ENCODE data around the gene KIF26B.
A peak's percentile ranks its signal among the peaks of the same experiment; 100 is the strongest.

The KIF26B gene

DNA sequence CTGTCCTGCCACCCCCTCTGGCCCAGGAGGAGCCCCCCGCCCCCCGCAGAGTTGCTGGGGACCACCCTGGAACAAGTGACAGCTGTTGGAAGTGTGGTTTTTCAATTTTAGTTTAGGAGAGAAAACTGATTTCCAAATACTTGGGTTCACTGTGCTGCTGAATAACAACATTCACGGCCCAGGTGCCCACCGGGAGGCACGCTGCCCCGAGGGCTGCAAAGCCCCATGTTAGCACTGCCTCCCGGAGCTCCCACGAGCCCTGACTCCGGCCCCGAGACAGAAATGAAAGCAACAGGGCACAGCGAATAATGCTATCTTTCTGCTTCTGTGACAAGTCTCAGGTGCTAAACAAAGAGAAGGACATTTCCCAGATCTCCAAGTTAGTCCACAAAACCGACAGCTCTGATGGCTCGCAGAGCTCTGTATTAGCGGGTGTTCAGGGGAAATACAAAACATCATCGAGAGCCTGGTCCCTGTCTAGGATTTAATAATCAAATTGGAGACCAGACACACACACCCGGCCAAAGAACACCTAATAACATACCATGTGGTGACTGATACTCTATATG is 451.5 kb downstream of the KIF26B start:
- no peak for DNase-seq (ENCODE audit: low spot score)
- in situ Hi-C loops (cut with MboI; ENCODE audit: low sequenced_read_pairs, unreplicated experiment): no loop called here
- TF ChIP-seq, protein P1, sequence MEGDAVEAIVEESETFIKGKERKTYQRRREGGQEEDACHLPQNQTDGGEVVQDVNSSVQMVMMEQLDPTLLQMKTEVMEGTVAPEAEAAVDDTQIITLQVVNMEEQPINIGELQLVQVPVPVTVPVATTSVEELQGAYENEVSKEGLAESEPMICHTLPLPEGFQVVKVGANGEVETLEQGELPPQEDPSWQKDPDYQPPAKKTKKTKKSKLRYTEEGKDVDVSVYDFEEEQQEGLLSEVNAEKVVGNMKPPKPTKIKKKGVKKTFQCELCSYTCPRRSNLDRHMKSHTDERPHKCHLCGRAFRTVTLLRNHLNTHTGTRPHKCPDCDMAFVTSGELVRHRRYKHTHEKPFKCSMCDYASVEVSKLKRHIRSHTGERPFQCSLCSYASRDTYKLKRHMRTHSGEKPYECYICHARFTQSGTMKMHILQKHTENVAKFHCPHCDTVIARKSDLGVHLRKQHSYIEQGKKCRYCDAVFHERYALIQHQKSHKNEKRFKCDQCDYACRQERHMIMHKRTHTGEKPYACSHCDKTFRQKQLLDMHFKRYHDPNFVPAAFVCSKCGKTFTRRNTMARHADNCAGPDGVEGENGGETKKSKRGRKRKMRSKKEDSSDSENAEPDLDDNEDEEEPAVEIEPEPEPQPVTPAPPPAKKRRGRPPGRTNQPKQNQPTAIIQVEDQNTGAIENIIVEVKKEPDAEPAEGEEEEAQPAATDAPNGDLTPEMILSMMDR (IDR thresholded peaks at IDR 0.05; ENCODE audit: borderline replicate concordance, control extremely low read depth, extremely low read depth, insufficient read depth, missing control alignments): no peak

- in situ Hi-C loops (cut with MboI; ENCODE audit: low sequenced_read_pairs, unreplicated experiment): no loop called here
- TF ChIP-seq, protein P1 (IDR thresholded peaks at IDR 0.05; ENCODE audit: borderline replicate concordance, control extremely low read depth, extremely low read depth, insufficient read depth, missing control alignments): no peak
- DNase-seq (ENCODE audit: low spot score): peak; percentile 10
Observed at GRCh38 chr1:245608271-245608670, 453.5 kb downstream of the KIF26B start.

DNA sequence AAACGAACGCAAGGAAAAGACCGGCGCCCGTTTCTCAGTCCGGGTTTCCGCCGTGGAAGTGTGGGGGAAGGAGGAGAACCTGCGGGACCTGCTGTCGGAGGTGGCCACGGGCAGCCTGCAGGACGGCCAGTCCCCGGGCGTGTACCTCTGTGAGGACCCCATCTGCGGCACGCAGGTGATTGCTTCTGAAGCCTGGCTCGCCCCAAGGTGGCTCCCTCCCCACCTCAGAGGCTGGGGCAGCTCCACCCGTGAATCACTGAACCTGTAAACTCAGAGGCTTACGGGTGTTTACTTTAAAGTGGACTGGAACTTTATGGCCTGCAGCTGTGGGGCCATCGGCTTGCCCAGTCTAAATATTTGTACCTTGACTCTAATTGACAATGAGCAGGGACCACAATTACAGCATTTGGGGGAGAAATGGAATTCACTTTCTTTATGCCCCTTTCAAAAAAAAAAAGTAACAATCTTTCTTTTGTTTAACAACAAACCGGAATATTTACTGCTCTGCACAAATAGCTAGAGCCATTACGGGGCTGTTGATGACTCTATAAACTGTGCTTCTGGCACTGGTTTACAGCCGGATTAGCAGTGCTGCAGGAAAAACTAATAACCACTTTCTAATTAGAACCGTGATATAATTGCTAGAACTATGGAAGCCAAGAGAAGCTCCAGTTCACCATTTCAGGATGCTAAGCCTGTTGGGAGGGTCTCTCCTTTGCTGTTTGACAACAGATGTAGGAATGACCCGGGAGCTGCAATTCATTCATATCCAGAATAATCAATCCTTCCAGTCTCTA is 454.8 kb downstream of the KIF26B start:
- TF ChIP-seq, protein P1 (IDR thresholded peaks at IDR 0.05; ENCODE audit: borderline replicate concordance, control extremely low read depth, extremely low read depth, insufficient read depth, missing control alignments): no peak
- in situ Hi-C loops (cut with MboI; ENCODE audit: low sequenced_read_pairs, unreplicated experiment): no loop called here
- DNase-seq (ENCODE audit: low spot score): peak; percentile 9

DNA sequence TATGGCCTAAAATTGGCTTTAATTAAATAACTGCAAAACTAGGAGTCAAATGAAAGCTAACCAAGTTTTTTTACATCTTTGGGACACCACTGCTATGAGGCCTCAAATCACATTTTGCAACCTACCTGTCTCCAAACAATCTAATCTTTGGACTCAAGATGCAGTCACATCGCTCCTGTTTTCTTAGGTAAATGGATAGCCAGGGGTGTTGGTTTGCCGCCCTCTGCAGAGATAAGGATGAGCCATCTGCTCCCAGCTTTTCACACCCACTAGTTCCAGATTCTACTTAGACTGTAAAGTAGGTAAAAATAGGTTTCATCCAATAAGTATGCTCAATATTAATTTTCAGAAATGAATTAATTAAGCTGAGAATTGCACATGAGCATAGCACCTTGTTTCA is 456.5 kb downstream of the KIF26B start:
- in situ Hi-C loops (cut with MboI; ENCODE audit: low sequenced_read_pairs, unreplicated experiment): no loop called here
- TF ChIP-seq, protein P1 (IDR thresholded peaks at IDR 0.05; ENCODE audit: borderline replicate concordance, control extremely low read depth, extremely low read depth, insufficient read depth, missing control alignments): no peak
- DNase-seq (ENCODE audit: low spot score): peak; percentile 1

GRCh38 chr1:245614476-245614875 is 459.7 kb downstream of the KIF26B start:
- in situ Hi-C loops (cut with MboI; ENCODE audit: low sequenced_read_pairs, unreplicated experiment): no loop called here
- TF ChIP-seq, protein P1 (IDR thresholded peaks at IDR 0.05; ENCODE audit: borderline replicate concordance, control extremely low read depth, extremely low read depth, insufficient read depth, missing control alignments): no peak
- peak; percentile 1 for DNase-seq (ENCODE audit: low spot score)

DNA sequence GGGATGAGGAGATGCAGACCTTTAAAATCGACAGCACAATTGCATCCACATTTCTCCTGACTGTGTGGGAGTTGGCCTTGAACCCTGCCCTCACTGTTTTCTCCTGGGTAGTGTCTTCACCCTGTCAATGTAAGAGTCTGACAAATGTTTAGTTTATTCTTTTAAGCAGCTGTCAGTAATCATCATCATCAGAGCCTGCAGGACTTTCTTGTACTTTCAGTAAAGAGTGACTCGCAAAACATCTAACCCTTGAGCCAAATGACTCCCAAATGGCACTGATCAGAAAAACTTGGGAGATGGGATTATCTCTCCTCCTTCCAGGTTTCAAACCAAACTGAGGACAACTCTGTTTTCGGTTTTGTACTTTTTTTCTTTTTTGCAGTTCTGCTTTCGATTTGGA is 460.2 kb downstream of the KIF26B start:
- in situ Hi-C loops (cut with MboI; ENCODE audit: low sequenced_read_pairs, unreplicated experiment): no loop called here
- peak; percentile 2 for DNase-seq (ENCODE audit: low spot score)
- TF ChIP-seq, protein P1 (IDR thresholded peaks at IDR 0.05; ENCODE audit: borderline replicate concordance, control extremely low read depth, extremely low read depth, insufficient read depth, missing control alignments): no peak

Data from GM13976 (cell line).